Tibial nerve (tissue), 4 donors: ENCODE data around the gene PHC2. TPM values are rescaled to one million over a fixed set of nuclear protein-coding genes. Genes with fewer than 3 reads are reported as not detected.

Experiments used
- DNase-seq, 2 donors: peaks; one replicate each; pipeline ENCODE4 v3.0.0-alpha.2; 2019; ENCODE audit warnings: low spot score in 2 of 2
- H3K27ac ChIP-seq, 4 donors: fragments of 200-600 bp; sonication (generic) in 3 of 4; one replicate each; pipeline ENCODE4 v1.5.1; 2017 to 2019; ENCODE audit warnings: mild to moderate bottlenecking in 1 of 4
- H3K27me3 ChIP-seq, 2 donors: fragments of 200-600 bp; sonication (generic) in 1 of 2; one replicate each; pipeline versions ENCODE4 v1.5.1 to v1.6.0; 2017 to 2019
- H3K36me3 ChIP-seq, 3 donors: fragments of 200-600 bp; sonication (generic); one replicate each; pipeline ENCODE4 v1.5.1; 2018 to 2019
- H3K4me1 ChIP-seq, 4 donors: fragments of 200-600 bp; sonication (generic) in 3 of 4; one replicate each; pipeline ENCODE4 v1.5.1; 2017 to 2019
- H3K4me3 ChIP-seq, 4 donors: fragments of 200-600 bp; sonication (generic) in 3 of 4; one replicate each; pipeline ENCODE4 v1.5.1; 2017 to 2019; ENCODE audit warnings: mild to moderate bottlenecking in 1 of 4, moderate library complexity in 1 of 4
- H3K9me3 ChIP-seq, 4 donors: fragments of 200-600 bp; sonication (generic) in 3 of 4; one replicate each; pipeline ENCODE4 v1.5.1; 2017 to 2019
- EP300 ChIP-seq, 2 donors: sonication (generic); formaldehyde crosslinking; IDR thresholded peaks; one replicate each; pipeline ENCODE4 v1.6.1; 2017; ENCODE audit warnings: antibody characterized with exemption in 2 of 2, mild to moderate bottlenecking in 1 of 2
- POLR2A ChIP-seq, 2 donors: fragments of 450-650 bp; IDR thresholded peaks; one replicate each; pipeline ENCODE4 v1.6.1; 2017; ENCODE audit warnings: antibody characterized with exemption in 2 of 2, mild to moderate bottlenecking in 2 of 2, moderate library complexity in 2 of 2
- WGBS, 2 donors: methylation state at CpG; one replicate each; pipeline ENCODE4 v1.1.5; 2018; 5-methylcytosine and 5-hydroxymethylcytosine counted together
- total RNA-seq, 4 donors: library from RNA; depleted of rRNA; stranded (reverse); fragments of >200 nt; gene quantifications; one replicate each; pipeline ENCODE4 v1.1.0, GENCODE V29; 2016
- TF ChIP-seq, protein P1 (sequence below), 5 experiments: fragments of 200-600 bp in 3 of 5; fragments of 450-650 bp in 2 of 5; sonication (generic) in 3 of 5; IDR thresholded peaks; one replicate each; pipeline ENCODE4 v1.5.1; 2016 to 2019; ENCODE audit warnings: antibody characterized with exemption in 5 of 5, mild to moderate bottlenecking in 3 of 5, moderate library complexity in 2 of 5

The PHC2 gene, protein sequence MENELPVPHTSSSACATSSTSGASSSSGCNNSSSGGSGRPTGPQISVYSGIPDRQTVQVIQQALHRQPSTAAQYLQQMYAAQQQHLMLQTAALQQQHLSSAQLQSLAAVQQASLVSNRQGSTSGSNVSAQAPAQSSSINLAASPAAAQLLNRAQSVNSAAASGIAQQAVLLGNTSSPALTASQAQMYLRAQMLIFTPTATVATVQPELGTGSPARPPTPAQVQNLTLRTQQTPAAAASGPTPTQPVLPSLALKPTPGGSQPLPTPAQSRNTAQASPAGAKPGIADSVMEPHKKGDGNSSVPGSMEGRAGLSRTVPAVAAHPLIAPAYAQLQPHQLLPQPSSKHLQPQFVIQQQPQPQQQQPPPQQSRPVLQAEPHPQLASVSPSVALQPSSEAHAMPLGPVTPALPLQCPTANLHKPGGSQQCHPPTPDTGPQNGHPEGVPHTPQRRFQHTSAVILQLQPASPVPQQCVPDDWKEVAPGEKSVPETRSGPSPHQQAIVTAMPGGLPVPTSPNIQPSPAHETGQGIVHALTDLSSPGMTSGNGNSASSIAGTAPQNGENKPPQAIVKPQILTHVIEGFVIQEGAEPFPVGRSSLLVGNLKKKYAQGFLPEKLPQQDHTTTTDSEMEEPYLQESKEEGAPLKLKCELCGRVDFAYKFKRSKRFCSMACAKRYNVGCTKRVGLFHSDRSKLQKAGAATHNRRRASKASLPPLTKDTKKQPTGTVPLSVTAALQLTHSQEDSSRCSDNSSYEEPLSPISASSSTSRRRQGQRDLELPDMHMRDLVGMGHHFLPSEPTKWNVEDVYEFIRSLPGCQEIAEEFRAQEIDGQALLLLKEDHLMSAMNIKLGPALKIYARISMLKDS
- 100 to 1,000 TPM; 152 to 458 (median 204) TPM for total RNA-seq

DNA sequence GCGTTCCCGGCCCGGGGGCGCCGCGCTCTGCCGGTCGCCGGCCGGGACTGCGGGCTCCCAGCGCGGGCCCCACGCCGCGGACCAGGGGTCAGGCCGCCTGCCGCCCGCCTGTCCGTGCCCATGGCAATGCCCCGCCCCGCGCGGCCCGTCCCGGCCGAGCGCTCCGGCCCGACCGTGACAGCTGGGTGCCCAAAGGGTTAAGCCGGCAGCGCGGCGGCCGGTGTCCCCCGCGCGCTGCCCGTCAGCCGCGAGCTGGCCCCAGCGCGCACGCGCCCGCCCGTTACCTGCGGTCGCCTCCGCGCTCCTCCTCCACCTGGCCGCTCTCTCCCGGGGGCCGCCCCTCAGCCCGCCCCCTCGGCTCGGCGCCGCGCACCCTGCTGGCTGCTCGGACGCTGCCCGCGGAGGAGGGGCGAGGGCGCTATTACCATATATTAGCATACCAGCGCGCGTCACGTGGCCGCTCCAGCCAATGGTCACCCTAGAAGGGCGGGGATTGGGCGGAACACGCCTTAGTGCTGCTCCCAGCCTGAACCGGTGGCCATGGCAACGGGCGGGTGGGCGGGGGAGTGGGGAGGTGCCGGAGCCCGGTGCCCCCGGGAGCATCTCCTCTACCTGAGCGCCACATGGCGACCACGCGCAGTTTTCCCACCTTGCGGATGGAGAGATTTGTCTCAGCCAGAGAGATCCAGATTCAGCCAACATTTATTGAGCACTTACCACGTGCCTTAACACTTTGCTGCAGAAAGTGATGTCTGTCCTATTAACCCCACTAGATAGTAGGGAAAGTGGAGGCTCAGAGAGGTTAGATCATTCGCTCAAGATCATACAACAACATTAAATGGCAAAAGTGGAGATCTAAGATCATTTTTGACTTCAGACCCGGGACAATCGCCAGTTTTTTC is at the start of gene PHC2:
PHC2 (minus strand) TSS at position 404 of the 902 bp plus-strand sequence. CDS start 55,556 bp downstream, outside the sequence.
- DNase-seq, result peak; percentile 94 to 97
- Histone ChIP-seq H3K27me3 (no peaks in the 10 kb centered on the region), H3K9me3 (no peaks in the 10 kb centered on the region), H3K4me1 (peaks cover 0 to 46% (median 14%) of the 10 kb centered on the region in 4 donors), H3K4me3 (peak within 1 kb of the TSS; percentile 58 to 71 (median 67)), H3K36me3 (no peaks in the 10 kb centered on the region), H3K27ac (peak within 1 kb of the TSS in 3 of 4 donors; percentile 44 to 70 (median 69))
- WGBS, 2 donors, result 2 to 5% methylated on average over 46 to 77 of the region's 91 CpGs
- TF ChIP-seq POLR2A (IDR thresholded peaks at IDR 0.05), result peak; percentile 30 to 33
- TF ChIP-seq EP300 (IDR thresholded peaks at IDR 0.05), result peak in 1 of 2 donors; percentile 32
- TF ChIP-seq, protein P1, sequence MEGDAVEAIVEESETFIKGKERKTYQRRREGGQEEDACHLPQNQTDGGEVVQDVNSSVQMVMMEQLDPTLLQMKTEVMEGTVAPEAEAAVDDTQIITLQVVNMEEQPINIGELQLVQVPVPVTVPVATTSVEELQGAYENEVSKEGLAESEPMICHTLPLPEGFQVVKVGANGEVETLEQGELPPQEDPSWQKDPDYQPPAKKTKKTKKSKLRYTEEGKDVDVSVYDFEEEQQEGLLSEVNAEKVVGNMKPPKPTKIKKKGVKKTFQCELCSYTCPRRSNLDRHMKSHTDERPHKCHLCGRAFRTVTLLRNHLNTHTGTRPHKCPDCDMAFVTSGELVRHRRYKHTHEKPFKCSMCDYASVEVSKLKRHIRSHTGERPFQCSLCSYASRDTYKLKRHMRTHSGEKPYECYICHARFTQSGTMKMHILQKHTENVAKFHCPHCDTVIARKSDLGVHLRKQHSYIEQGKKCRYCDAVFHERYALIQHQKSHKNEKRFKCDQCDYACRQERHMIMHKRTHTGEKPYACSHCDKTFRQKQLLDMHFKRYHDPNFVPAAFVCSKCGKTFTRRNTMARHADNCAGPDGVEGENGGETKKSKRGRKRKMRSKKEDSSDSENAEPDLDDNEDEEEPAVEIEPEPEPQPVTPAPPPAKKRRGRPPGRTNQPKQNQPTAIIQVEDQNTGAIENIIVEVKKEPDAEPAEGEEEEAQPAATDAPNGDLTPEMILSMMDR (IDR thresholded peaks at IDR 0.05), result peak in 4 of 5 experiments; percentile 30 to 69 (median 52)

DNA sequence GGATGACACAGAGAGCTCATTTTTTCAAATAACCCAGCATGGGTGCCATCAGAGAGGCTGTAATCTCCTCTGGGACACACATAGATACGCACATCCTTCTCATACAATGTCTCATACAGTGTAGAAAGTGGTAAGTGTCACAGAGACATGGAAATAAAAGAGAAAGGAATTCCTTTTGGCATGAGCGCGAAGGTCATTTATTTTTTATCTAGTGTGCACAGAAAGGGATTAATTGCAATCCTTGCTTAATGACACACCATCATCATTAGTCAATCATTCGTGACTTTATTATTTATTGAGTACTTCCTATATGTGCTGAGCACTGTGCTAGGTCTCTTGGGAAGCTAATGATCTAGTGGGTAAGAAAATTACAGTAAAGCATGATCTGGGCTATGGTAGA is 46.6 kb upstream of the PHC2 start:
- no peak overlapping the region for H3K27ac ChIP-seq
- DNase-seq, result no peak
- H3K4me3 ChIP-seq, result no peak overlapping the region
- H3K9me3 ChIP-seq, result no peaks in the 10 kb centered on the region
- 70 to 94% methylated on average over 4 of the region's 4 CpGs for WGBS, 2 donors
- H3K27me3 ChIP-seq, result no peaks in the 10 kb centered on the region
- TF ChIP-seq, protein P1 (IDR thresholded peaks at IDR 0.05), result no peak
- TF ChIP-seq EP300 (IDR thresholded peaks at IDR 0.05) (no peak), POLR2A (IDR thresholded peaks at IDR 0.05) (no peak)
- H3K4me1 ChIP-seq, result peaks cover 0 to 17% (median 2%) of the 10 kb centered on the region in 4 donors
- H3K36me3 ChIP-seq, result peaks cover 0 to 40% (median 0%) of the 10 kb centered on the region in 3 donors

DNA sequence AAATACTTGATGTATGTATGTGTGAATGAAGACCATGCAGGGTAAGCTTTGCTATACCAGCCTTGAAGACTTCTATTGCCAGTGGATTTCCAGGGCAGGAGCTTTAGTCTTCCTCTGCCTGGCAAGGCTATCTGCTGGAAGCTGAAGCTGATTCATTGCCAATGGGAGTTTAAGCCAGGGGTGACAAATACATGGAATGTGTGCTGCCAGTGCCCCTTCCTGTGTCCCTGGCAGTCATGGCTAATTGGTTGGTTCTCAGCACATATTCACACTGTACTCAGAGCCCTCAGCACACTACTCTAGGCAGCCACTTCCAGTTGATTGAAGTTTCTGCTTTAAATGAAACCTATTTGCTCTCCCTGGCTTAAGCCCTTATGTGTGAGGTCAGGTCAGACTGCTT is 43.0 kb upstream of the PHC2 start:
- H3K9me3 ChIP-seq, result no peaks in the 10 kb centered on the region
- H3K27me3 ChIP-seq, result no peaks in the 10 kb centered on the region
- H3K36me3 ChIP-seq, result peaks cover 0 to 4% (median 0%) of the 10 kb centered on the region in 3 donors
- no peak overlapping the region for H3K27ac ChIP-seq
- H3K4me1 ChIP-seq, result peaks cover 0 to 43% (median 6%) of the 10 kb centered on the region in 4 donors
- H3K4me3 ChIP-seq, result no peak overlapping the region
- TF ChIP-seq EP300 (IDR thresholded peaks at IDR 0.05), result no peak
- no peak for TF ChIP-seq POLR2A (IDR thresholded peaks at IDR 0.05)
- TF ChIP-seq, protein P1 (IDR thresholded peaks at IDR 0.05), result no peak
- no peak for DNase-seq

GRCh38 chr1:33472269-33472980 is 41.5 kb upstream of the PHC2 start, which contains the start of gene ZSCAN20:
Gene ZSCAN20, plus strand, starts transcription at chr1:33472645. Its CDS starts 6,644 bp downstream, at chr1:33479289.
- Histone ChIP-seq H3K4me1 (peaks cover 0 to 47% (median 6%) of the 10 kb centered on the region in 4 donors), H3K4me3 (peak within 1 kb of the TSS; percentile 45 to 65 (median 51))
- TF ChIP-seq POLR2A (IDR thresholded peaks at IDR 0.05) (peak in 1 of 2 donors; percentile 50), EP300 (IDR thresholded peaks at IDR 0.05) (peak; percentile 76 to 78)
- TF ChIP-seq, protein P1 (IDR thresholded peaks at IDR 0.05), result peak in 1 of 5 experiments; percentile 42

More at GRCh38 chr1:33472269-33472980, 41.5 kb upstream of the PHC2 start, which contains the start of gene ZSCAN20:
- no peaks in the 10 kb centered on the region for H3K27me3 ChIP-seq
- no peaks in the 10 kb centered on the region for H3K36me3 ChIP-seq
- peak; percentile 94 to 96 for DNase-seq
- WGBS, 2 donors, result 0 to 1% methylated on average over 31 to 38 of the region's 38 CpGs
- peak within 1 kb of the TSS in 3 of 4 donors; percentile 48 to 87 (median 82) for H3K27ac ChIP-seq
- no peaks in the 10 kb centered on the region for H3K9me3 ChIP-seq
